Mucosa of rectum (tissue), 2 donors: ENCODE results near the gene FRMD5.

Source experiments
- H3K27ac ChIP-seq, 2 donors: one replicate each; pipeline ENCODE4 v1.7.0; 2013; ENCODE audit warnings: inconsistent platforms in 2 of 2, low read depth in 2 of 2, low read length in 2 of 2
- H3K27me3 ChIP-seq, 2 donors: one replicate each; pipeline ENCODE4 v1.7.0; 2013; ENCODE audit warnings: low read length in 2 of 2; ENCODE audit not compliant: control insufficient read depth in 2 of 2, insufficient read depth in 2 of 2
- H3K36me3 ChIP-seq, 2 donors: one replicate each; pipeline ENCODE4 v1.7.0; 2013; ENCODE audit warnings: low read length in 2 of 2; ENCODE audit not compliant: control insufficient read depth in 2 of 2, insufficient read depth in 2 of 2
- H3K4me1 ChIP-seq, 2 donors: one replicate each; pipeline ENCODE4 v1.7.0; 2013; ENCODE audit warnings: low read length in 2 of 2, mild to moderate bottlenecking in 1 of 2; ENCODE audit not compliant: control insufficient read depth in 2 of 2, insufficient read depth in 2 of 2
- H3K4me3 ChIP-seq, 2 donors: one replicate each; pipeline ENCODE4 v1.7.0; 2013; ENCODE audit warnings: low read length in 2 of 2
- H3K9ac ChIP-seq, 2 donors: one replicate each; pipeline ENCODE4 v1.7.0; 2013; ENCODE audit warnings: low read length in 2 of 2, low read depth in 1 of 2, mild to moderate bottlenecking in 1 of 2
- H3K9me3 ChIP-seq, 2 donors: one replicate each; pipeline ENCODE4 v1.7.0; 2013; ENCODE audit warnings: low read length in 2 of 2; ENCODE audit not compliant: control insufficient read depth in 2 of 2
- donor health status: healthy.
- donor health status: Normal muscosa, but diverticular disease.

The FRMD5 gene

GRCh38 chr15:44101286-44101685 lies 93.8 kb downstream of the FRMD5 start:
- H3K27me3 ChIP-seq = no peaks in the 10 kb centered on the region
- H3K4me1 ChIP-seq = no peaks in the 10 kb centered on the region
- H3K36me3 ChIP-seq = no peaks in the 10 kb centered on the region
- no peaks in the 10 kb centered on the region for H3K9me3 ChIP-seq
- no peak overlapping the region for H3K4me3 ChIP-seq
- no peak overlapping the region for H3K27ac ChIP-seq
- no peak overlapping the region for H3K9ac ChIP-seq

- H3K36me3 ChIP-seq = no peaks in the 10 kb centered on the region
Measured at GRCh38 chr15:44099671-44100070, 95.4 kb downstream of the FRMD5 start.

GRCh38 chr15:44097552-44097951 lies 97.5 kb downstream of the FRMD5 start:
- no peak overlapping the region for H3K27ac ChIP-seq
- no peaks in the 10 kb centered on the region for H3K4me1 ChIP-seq
- no peaks in the 10 kb centered on the region for H3K27me3 ChIP-seq
- no peaks in the 10 kb centered on the region for H3K36me3 ChIP-seq
- H3K9me3 ChIP-seq = no peaks in the 10 kb centered on the region
- no peak overlapping the region for H3K4me3 ChIP-seq
- no peak overlapping the region for H3K9ac ChIP-seq

More at GRCh38 chr15:44099671-44100070, 95.4 kb downstream of the FRMD5 start:
- Histone ChIP-seq H3K9me3 (no peaks in the 10 kb centered on the region), H3K27ac (no peak overlapping the region), H3K4me3 (no peak overlapping the region), H3K9ac (no peak overlapping the region), H3K4me1 (no peaks in the 10 kb centered on the region), H3K27me3 (no peaks in the 10 kb centered on the region)

GRCh38 chr15:44096596-44096995 lies 98.5 kb downstream of the FRMD5 start:
- Histone ChIP-seq H3K36me3 (no peaks in the 10 kb centered on the region), H3K27me3 (no peaks in the 10 kb centered on the region), H3K9ac (no peak overlapping the region), H3K27ac (no peak overlapping the region), H3K9me3 (no peaks in the 10 kb centered on the region), H3K4me3 (no peak overlapping the region), H3K4me1 (no peaks in the 10 kb centered on the region)

GRCh38 chr15:44094781-44095180 lies 100.3 kb downstream of the FRMD5 start:
- Histone ChIP-seq H3K4me1 (no peaks in the 10 kb centered on the region), H3K9me3 (no peaks in the 10 kb centered on the region), H3K27ac (no peak overlapping the region), H3K27me3 (no peaks in the 10 kb centered on the region), H3K4me3 (no peak overlapping the region), H3K9ac (no peak overlapping the region), H3K36me3 (no peaks in the 10 kb centered on the region)

- Histone ChIP-seq H3K9ac (no peak overlapping the region), H3K27me3 (no peaks in the 10 kb centered on the region), H3K9me3 (no peaks in the 10 kb centered on the region), H3K4me3 (no peak overlapping the region), H3K4me1 (no peaks in the 10 kb centered on the region), H3K36me3 (no peaks in the 10 kb centered on the region), H3K27ac (no peak overlapping the region)
Measured at GRCh38 chr15:44093836-44094235, 101.2 kb downstream of the FRMD5 start.

- Histone ChIP-seq H3K27ac (no peak overlapping the region), H3K36me3 (no peaks in the 10 kb centered on the region), H3K27me3 (no peaks in the 10 kb centered on the region), H3K9ac (no peak overlapping the region), H3K9me3 (no peaks in the 10 kb centered on the region), H3K4me3 (no peak overlapping the region), H3K4me1 (no peaks in the 10 kb centered on the region)
Measured at GRCh38 chr15:44092221-44092620, 102.8 kb downstream of the FRMD5 start.

- Histone ChIP-seq H3K9ac (no peak overlapping the region), H3K9me3 (no peaks in the 10 kb centered on the region), H3K27me3 (no peaks in the 10 kb centered on the region), H3K4me3 (no peak overlapping the region), H3K36me3 (no peaks in the 10 kb centered on the region), H3K27ac (no peak overlapping the region), H3K4me1 (no peaks in the 10 kb centered on the region)
Measured at GRCh38 chr15:44087578-44088465, 107.2 kb downstream of the FRMD5 start.

- Histone ChIP-seq H3K27ac (no peak overlapping the region), H3K9me3 (no peaks in the 10 kb centered on the region), H3K4me3 (no peak overlapping the region), H3K4me1 (no peaks in the 10 kb centered on the region), H3K27me3 (no peaks in the 10 kb centered on the region), H3K36me3 (no peaks in the 10 kb centered on the region), H3K9ac (no peak overlapping the region)
Measured at GRCh38 chr15:44084770-44085169, 110.3 kb downstream of the FRMD5 start.

- Histone ChIP-seq H3K4me1 (no peaks in the 10 kb centered on the region), H3K27ac (no peak overlapping the region), H3K36me3 (no peaks in the 10 kb centered on the region), H3K9me3 (no peaks in the 10 kb centered on the region), H3K27me3 (no peaks in the 10 kb centered on the region), H3K4me3 (no peak overlapping the region), H3K9ac (no peak overlapping the region)
Measured at GRCh38 chr15:44084171-44084570, 110.9 kb downstream of the FRMD5 start.
